Right forelimb (tissue), 1 donor: ENCODE results near the gene SLC25A39.

Source experiments
- DNase-seq: peaks from one replicate; pipeline ENCODE4 v3.0.0-alpha.2; 2018

SLC25A39 gene

DNA sequence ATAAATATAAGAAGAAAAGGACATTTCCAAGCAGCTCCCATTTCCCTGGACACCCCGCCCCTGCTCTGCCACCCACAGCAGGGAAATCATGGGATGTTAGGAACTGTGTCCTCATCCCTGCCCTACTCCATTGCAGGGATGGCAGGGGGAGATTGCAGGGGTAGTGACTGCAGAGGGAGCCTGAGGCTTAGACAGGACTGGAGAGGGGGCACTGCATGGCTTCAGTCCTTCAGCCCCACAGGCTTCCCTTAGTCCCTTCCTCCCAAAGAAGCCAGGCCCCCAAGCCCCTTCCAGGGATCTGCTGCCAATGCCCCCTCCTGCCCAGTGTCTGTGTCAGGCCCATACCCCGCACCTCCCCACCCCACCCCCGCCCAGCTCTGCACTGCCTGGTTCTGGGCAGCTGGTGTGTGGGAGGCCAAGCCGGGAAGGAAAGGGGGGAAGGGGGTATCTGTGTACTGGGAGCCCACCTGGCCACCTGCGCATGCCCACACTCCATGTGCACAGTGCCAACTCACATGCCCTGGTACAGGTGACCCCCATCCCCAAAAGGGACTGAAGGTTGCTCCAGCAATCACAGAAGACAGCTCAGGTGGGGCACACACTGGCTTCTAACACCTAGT, 13.0 kb downstream of the SLC25A39 start:
- DNase-seq = no peak

DNA sequence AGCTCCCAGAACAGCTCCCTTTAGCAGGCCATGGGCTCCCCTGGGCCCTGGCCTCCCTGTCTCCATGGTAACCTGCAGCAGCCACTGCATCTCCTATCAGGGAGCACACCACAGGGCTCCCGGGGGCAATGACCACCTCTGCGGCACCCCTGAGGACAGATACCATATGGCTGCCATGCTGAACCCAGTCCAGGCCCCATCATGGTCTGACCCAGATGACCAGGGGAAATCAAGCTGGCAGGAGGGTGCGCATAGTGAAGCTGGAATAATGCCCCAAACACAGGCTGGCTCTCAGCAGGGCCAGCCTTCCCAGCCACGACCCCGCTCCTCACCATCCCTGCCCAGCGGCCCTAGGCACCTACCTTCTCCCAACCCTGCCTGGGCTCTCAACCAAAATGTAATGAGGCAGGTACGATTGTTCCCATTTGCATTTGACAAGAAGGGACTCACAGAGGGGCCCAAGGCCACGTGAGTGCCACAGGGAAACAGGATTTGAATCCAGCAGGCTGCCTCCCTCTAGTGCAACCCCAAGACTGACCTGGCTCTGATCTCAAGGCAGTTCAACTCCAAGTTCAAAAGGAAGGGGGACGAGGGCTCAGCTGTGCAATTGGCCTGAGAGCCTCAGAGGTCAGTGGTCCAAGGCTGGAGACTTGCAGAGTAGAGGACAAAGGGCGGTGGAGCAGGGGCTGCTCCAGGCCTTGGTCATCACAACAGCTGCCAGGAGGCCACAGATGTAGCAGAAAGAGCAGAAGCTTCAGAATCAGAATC, 13.8 kb downstream of the SLC25A39 start:
- no peak for DNase-seq

DNA sequence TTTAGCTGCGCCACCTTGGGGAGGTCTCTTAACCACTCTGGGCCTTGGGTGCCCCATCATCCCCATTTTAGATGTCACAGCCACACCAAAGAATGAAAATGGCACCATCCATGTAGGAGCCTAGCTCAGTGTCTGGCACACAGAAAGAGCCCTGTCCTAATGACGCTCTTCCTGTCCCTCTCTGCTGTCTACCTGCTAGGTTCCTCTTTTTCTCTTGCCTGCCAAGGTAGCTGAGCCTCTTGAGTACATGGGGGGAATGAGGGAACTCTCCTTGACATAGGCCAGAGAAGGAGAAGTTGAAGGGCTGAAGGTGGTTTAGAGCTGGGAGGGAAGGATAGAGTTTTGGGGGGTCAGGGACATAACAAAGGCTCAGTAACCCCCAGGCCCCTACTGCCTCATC, 14.4 kb downstream of the SLC25A39 start:
- no peak for DNase-seq

DNA sequence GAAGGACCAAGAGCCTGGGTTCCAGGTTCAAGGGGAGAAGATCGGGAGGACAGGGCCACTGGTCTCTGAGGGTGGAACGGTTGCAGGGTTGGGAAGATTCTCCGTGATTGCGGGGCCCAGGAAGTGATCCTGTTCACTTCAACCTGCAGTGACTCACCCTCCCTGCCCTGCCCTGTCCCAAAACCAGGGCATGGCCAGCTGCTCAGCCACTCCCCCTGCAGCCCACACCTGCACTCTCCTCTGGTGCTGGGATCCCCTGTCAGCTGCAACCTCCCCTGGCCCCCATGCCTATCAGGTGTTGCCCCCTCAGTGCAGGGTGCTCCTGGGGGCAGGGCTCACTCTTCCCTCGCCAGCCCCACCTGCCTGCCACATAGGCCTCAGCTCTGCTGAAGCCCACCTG, 15.2 kb downstream of the SLC25A39 start:
- DNase-seq = no peak

DNA sequence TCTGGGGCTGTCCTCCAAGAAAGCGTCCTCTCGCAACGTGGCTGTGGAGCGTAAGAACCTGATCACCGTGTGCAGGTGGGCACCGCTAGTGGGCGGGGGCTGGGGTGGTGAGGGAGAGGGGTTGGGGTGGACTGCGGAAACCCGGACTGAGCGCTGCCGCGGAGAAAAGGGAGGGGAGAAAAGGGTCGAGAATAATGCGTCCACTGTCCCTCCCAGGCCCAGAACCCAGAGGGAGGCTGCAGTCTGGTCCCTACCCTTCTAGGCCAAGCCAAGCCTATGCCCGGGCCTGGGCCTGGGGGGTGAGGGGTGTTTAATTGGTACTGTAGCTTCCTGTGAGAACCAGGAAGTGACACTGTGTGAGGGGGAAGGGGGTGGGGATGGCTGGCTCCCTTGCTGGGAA, 15.8 kb downstream of the SLC25A39 start:
- DNase-seq = no peak

DNA sequence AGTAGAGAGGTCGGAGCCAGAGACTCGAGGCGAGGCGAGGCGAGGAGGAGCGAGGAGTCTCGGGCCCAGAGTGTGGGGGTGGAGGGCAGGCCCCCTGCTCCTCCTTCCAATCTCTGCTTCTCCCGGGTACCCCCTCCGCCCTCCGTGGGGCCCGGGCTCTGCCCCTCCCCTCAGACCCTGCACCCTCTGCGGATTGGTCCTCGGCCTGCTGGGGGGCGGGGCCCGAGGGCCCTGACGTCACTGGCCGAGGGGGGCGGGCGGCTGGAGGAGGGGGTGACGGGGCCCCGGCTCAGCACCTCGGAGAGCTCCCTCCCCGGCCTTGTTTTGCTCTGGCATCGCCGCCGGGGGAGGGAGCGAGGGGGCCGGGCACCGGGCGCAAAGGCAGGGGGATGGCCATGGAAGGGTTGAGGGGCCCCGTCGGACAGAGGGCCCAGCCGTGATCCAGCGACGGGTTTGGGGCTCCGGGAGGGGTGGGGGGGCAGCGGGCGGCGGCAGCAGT, 16.3 kb downstream of the SLC25A39 start, which contains the start of gene RUNDC3A:
Gene RUNDC3A, plus strand, starts transcription at position 282 of the 499 bp plus-strand sequence. CDS start 232 bp downstream, outside the sequence.
- peak; percentile 95 for DNase-seq

DNA sequence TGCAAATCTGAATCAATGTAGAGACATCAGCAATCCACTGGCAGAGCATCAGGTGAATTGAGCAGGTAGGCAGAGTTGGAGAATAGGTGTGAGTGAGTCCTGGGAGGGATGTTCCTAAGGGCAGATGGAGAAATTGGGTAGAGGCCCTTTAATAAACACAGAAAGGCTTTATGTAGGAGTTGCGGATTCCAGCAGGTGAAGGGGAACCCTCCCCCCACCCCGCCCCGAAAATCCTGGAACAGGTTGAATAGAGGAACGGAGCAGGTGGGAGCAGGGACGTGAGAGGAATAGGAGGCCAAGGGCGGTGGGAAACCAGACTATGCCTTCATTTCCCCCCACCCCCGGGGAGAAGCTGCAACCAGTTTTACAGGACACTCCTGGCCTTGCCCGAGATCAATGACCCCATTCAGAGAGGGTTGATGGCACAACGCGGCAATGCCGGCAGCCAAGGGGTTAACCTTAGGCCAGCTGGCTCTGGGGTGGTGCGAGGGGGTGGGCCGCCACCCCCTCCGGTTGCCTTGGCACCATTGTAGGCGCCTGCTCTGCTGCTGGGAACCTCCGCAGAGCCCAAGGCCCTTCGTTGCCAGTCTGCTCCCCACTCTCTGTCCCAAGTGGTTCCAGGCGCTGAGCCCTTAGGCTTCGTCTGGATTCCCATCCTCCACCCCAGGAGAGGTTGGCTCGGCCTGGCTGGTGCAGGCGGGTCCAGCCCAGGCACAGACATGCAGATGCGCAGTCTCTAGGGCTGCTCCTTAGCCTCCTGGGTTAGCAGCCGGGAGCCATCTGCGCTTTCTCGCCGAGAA, 17.0 kb downstream of the SLC25A39 start:
- peak; percentile 58 for DNase-seq

DNA sequence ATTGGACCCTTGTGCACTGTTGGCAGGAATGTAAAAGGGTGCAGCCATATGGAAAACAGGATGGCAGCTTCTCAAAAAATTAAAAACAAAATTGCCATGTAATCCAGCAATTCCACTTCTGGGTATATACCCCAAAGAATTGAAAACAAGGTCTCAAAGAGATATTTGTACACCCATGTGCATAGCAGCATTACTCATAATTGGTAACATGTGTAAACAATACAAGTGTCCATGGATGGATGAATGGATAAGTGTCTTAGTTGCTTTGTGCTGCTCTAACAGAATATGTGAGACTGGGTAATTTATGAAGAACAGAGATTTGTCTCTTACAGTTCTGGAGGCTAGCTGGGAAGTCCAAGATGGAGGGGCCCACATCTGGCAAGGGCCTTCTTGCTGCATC, 20.0 kb downstream of the SLC25A39 start:
- no peak for DNase-seq

DNA sequence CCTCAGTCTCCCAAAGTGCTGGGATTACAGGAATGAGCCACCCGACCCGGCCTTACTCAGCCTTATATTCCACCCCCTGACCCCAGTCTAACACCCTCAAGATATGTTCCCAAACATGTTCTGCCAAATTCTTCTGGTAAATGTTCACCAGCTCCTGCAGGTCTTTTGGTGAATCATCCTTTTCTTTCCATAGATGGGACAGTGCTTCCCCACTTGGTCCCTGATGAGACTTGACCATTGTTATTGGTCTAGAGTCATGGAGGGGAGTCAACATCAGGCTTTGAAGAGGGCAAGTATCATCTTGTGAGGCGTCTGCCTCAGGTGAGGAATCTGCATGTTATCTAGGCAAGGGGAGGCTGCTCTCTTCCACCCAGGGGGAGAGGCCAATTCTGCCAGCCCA, 26.6 kb downstream of the SLC25A39 start:
- no peak for DNase-seq

DNA sequence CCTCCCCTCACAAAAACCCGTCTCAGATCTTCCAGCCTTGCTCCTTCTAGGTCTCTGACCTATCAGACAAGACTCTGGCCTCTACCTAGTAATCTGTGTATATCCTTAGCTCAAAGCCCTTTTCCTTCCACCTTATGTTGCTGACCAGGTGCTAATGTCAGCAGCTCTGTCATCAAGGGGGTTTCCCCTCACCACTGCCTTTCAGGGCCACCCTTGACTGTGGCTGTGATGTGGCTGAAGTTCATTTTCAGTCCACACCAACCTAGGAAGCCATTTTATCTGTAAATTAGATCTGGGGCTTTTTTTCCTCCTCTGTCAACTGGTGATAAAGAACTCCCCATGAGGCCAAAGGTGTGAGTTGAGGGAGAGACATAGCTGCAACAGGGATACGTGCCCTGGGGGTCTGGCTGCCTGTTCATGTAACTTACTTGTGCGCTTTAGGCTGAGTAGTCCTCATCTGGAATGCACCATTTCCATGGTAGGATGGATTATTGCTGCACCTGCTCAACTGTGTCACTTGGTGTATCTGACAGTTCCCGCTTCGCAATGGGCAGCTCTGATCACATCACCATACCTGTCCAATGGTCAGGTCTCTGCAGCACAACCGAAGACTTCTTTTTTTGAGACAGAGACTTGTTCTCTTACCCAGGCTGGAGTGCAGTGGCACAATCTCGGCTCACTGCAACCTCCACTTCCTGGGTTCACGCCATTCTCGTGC, 31.0 kb downstream of the SLC25A39 start:
- no peak for DNase-seq

DNA sequence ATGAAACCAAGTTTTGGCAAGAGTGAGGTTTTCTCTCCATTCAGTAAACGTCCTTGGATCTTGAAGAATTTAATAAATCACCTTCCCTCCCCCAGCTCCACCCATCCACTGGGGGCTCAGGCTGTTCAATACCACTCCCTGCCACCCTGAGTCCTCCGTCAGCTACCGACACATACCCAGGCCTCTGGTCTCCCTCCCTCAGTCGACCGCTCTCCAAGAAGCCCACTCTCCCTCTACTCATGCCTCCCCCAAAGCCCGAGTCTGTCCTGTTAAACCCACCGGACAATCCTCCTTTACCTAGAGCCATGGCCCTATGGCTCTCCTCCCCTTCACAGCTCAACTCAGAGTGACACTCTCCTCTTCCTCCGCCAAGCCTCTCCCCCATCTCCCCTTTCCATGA, 37.0 kb downstream of the SLC25A39 start:
- DNase-seq = no peak

DNA sequence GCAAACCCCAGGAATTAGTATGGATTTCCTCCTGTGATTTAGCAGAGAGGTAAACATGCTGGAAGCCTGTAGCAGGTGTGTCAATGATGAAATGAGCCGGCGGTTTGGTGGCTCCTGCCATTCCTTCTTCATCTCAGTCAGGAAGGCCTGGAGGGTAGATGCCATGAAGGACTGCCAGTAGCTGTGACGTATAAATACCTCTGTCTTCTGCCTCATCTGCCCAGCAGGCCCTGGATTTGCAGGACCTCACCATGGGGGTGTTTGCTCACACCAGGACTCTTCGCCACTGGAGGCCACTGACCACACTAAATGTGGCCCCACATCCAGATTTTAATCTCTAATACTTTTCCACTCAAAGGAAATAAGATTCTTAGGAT, 40.6 kb downstream of the SLC25A39 start:
- DNase-seq = no peak

DNA sequence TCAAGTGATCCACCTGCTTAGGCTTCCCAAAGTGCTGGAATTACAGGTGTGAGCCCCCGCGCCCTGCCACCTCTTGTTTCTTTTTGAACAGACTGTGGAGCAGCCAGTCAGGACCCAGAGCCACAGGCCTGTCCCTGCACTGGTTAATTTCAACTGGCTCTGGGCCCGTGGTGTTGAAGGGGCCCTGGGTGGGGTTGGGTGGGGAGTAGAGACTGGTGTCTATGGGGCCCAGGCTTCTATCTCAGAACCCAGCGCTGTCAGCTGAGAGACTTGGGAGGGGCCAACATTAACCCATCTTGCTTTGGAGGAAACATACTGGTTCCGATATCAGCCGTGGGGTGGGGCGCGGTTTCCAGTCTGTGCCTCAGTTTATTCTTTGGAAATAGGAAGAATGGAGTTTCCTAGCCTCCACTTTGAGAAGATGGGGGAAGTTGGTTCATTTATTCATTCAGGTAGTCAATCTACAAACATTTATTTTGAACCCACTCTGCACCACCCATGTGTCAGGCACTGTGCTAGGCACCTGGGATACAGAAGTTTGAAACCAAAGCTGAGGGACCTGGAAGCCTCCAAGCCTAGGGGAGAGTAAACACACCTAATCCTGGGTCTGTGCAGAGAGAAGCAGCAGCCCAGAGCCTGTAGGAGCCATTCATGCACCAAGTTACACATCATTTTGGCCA, 41.1 kb downstream of the SLC25A39 start:
- DNase-seq = no peak

DNA sequence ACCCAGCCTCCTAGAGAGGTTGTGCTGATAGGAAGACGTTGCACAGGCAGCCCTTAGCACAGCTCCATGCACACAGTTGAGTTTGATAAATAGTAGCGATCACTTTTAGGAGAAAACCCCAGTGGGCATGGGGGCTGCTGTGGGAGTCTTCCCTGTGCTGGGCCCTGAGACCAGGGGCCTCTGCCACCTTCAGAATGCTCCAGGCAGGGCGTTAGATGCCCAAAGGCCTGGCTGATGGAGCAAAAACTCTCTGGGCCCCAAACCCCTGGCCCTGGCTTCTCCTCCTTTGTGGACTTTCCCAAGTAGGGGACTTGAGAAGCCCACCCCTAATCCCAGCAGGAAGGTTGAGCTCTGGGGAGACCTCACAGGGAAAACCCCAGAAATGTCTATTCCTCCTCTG, 42.4 kb downstream of the SLC25A39 start:
- DNase-seq = no peak

DNA sequence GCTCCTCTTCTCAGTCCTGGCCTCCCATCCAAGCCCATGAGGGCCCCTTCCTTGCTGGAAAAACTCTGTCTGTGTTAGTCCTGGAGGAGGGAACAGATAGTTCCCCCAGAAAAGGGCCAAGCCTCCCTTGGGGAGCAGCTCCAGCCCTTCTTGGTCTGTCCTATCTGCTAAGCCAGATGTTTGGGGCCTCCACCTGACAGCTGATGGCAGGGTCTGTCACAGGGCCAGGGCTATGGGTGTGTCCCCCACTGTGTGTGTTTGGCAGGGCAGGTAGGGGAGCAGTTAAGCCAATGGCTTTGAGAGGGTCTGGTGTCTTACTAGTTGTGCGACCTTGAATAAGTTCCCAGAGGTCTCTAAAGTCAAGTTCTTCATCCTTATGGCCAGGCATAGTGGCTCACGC, 43.1 kb downstream of the SLC25A39 start:
- no peak for DNase-seq

DNA sequence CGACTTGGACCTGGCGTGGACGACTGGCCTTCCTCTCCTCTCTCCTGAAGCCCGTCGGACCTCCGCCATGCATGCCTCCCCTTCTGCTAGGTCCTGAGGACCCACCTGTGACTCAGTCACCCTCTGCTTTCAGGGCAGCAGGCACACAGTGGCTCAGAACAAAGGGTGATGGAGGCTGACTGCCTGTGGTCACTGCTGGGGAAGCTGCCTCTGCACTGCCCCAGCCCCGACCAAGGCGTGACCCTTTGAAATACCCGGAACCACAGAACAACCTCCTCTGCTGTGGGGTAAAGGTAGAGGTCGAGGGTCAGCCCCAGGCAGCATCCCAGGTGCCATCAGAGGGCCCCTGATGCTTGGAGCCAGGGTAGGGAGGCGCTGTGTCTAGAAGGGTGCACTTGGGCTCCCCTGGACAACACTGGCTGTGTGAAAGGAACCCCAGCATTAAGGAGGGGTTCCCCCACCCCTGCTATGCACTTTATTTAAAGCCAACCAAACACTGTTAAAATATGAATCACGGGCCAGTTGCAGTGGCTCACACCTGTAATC, 44.2 kb downstream of the SLC25A39 start:
- DNase-seq = no peak

DNA sequence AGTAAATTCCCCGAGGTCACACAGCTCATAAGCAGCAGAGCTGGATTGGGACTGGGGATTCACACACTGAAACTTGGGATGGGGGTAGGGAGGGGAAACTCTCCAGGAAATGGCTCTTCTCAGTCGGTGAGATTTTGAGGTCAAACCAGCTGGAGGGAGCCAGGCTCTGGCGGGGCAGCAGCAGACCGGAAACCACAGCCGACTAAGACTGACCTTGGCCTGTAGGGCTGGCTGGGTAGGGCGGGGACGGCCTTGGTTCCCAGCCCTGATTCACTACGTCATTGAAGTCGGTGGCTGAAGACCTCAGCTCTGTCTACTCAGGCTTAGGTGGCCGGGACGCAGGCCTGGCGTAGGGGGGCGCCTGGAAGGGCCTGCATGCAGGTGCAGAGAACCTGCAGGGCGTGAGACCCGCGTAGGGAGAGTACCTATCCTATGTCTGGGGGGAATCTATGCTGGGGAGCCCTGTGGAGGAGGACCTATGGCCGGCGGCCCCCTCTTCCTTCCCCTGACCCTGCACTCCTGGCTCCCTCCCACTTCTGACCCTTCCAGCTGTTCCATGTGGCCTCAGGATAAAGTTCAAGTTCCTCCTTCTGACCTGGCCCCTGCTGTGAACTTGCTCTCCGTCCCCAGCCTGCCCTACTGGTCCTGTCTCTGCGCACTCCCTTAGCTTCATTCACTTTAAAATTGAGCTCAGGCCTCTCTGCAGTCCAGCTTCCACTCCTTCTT, 44.8 kb downstream of the SLC25A39 start:
- DNase-seq = no peak

DNA sequence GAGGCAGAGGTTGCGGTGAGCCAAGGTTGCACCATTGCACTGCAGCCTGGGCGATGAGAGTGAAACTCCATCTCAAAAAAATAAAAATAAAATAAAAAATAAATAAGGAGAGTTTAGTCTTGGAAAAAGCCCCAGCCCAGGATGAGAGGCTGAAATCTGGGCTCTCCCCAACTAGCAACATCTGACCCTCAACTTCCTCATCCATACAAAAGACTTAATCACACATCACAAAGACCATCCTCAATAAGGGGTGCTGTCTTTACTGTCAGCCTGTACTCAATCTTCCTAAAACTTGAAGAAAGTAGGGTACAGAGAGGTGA, 45.3 kb downstream of the SLC25A39 start:
- DNase-seq = no peak

DNA sequence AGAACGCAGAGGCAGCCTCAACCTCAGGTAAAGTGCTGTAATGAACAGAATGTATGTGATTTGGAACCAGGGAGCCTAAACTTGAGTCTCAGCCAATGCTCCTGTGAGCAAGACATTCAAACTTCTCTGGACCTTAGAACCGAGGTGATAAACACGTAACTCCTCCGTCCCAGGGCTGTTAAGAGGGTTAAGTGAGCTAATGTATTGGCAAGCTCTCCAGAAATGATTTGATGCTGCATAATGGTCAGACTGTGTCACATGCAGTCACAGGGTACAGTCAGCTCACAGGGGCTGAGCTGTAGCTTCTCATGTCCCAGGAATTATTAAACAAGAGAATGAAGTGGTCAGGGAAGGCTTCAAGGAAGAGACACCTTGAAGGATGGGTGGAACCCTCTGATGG, 46.6 kb downstream of the SLC25A39 start:
- DNase-seq = no peak

DNA sequence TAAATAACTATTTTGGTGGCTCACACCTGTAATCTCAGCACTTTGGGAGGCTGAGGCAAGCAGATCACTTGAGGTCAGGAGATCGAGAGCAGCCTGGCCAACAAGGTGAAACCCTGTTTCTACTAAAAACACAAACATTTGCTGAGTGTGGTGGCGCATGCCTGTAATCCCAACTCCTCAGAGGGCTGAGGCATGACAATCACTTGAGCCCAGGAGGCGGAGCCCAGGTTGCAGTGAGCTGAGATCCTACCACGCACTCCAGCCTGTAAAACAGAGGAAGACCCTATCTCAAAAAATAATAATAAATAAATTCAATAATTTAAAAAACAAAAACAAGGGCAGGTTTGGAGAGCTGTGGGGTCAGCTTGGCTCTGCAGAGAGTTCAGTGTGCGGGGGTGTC, 51.0 kb downstream of the SLC25A39 start:
- no peak for DNase-seq

DNA sequence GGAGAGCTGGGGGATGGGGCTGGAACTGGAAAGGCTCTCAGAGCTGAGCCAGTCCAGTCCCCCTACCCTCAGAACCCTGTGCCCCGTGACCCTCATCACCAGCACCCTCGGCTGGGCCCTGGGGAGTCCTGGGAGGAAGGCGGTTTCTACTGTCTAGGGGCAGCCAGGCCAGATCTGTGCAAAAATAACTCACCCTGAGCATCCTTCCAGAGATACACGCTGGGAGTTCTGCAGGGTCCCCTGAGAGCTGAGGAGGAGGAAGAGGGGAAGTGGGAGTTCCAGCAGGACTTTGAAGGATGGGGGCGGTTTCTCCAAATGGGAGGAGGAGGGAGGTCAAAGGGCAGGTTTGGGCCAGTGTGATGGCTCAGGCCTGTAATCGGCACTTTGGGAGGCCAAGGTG, 51.7 kb downstream of the SLC25A39 start:
- DNase-seq = no peak
